ENCODE measurements around the gene HDAC8.

HDAC8 gene

DNA sequence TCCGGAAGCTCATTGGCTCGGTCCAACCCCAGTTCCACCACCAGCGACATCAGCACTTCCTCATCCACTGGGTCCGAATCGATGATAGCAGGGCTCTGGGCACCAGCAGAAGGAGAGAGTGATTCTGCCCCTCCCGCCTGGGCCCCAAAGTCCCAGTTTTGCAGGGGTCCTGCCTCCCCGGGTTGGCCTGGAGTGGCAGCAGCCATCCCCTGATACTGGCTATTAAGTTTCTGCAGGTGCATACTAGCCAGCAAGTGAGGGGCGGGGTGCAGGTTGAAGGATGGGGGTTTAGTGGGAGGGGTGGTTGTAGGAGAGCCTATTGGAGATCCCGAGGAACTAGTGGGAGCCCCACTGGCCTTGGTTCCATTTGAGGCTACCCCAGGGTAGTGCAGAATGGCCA is 270.9 kb downstream of the HDAC8 start:
- no peak overlapping the region for H3K4me3 ChIP-seq (ENCODE audit: low read depth, low read length)
- DNase-seq (ENCODE audit: low read depth, low spot score), result no peak
- CTCF ChIA-PET, result interaction anchor here (1.8 kb wide), 1 partner anchor 25 kb away, joined by 4 read pairs; the partner anchor contains the start of gene RPS4X
- POLR2A ChIA-PET, result no interaction called here
- TF ChIP-seq, protein P1, sequence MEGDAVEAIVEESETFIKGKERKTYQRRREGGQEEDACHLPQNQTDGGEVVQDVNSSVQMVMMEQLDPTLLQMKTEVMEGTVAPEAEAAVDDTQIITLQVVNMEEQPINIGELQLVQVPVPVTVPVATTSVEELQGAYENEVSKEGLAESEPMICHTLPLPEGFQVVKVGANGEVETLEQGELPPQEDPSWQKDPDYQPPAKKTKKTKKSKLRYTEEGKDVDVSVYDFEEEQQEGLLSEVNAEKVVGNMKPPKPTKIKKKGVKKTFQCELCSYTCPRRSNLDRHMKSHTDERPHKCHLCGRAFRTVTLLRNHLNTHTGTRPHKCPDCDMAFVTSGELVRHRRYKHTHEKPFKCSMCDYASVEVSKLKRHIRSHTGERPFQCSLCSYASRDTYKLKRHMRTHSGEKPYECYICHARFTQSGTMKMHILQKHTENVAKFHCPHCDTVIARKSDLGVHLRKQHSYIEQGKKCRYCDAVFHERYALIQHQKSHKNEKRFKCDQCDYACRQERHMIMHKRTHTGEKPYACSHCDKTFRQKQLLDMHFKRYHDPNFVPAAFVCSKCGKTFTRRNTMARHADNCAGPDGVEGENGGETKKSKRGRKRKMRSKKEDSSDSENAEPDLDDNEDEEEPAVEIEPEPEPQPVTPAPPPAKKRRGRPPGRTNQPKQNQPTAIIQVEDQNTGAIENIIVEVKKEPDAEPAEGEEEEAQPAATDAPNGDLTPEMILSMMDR (IDR thresholded peaks at IDR 0.05; ENCODE audit: insufficient read depth, low read length, missing control alignments), result no peak

DNA sequence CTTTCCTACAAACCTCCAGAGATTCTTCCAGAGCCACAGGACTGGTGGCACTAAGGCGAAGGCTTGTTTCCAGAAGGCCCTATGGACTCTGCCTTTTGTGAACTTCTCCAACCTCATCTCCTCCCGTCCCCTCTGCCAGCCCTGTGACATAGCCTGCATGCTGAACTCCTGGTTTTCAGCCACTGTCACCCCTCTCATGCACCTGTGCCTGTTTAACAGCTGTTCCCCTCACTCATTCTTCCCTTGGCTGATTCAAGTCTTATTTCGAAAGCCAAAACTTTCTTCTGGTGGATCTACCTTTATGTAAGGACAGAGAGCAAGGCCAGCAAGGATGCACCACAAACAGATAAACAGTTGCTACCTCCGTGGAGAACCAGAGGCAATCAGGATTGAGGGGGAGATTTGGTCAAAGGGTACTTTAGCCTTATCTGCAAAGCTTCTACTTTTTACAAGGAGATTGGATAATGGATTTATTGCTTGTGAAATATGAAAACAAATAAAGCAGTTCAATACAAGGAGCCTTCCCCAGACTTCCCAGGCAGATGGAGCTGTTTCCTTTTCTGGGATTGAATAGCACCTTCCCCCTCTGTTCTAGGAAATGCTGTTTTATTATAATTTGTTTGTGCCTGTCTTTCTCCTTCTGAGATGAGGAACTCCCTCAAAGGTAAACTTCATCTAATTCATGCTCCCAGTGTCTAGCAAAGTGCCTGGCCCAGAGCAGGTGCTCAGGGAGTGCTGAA is 272.6 kb downstream of the HDAC8 start:
- no peak for DNase-seq (ENCODE audit: low read depth, low spot score)
- H3K4me3 ChIP-seq (ENCODE audit: low read depth, low read length), result no peak overlapping the region
- ChIA-PET CTCF (interaction anchor here (1.1 to 1.8 kb wide), 2 partner anchors 23 kb away, joined by 3 to 4 read pairs; partner anchors contain the start of gene RPS4X), POLR2A (no interaction called here)
- TF ChIP-seq, protein P1 (IDR thresholded peaks at IDR 0.05; ENCODE audit: insufficient read depth, low read length, missing control alignments), result no peak

DNA sequence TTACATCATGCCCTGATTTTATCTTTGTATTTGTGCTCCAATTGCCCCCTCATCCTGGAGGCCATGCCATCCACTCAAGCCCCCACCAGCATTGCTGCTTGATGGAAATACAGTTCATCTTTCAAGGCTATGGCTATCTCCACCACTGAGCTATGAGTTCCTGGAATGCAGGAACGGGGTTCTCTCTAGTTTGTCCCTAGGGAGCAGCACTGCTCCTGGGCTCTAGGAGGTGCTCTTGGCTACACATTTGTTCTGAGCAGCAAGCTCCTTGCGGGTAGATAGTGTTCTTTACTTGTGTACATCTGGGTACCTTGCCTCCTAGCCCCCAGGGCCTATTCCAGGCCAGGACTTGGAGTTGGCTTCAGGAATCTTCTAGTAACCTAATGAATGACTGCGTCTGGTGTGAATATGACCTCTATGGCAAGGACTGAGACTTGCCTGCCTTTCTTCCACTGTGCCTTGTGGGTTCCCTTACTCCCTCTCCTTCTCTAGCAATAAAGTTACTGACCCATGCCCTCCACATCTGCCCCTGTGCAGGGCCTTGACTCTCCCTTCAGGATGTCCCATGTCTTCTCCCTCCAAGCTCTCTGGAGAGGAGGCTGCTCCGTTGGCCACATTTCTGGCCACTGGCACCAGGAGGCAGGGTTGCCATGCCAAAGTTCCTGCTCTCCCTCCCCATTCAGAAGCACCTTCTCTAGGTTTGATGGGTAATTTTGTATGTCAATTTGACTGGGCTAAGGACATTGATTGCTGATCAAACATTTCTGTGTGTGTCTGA is 274.5 kb downstream of the HDAC8 start:
- no peak for DNase-seq (ENCODE audit: low read depth, low spot score)
- ChIA-PET CTCF (interaction anchor here (0.5 to 1.8 kb wide), 2 partner anchors 21 to 38 kb away, joined by 3 to 12 read pairs; partner anchors contain the start of gene RPS4X), POLR2A (no interaction called here)
- no peak overlapping the region for H3K4me3 ChIP-seq (ENCODE audit: low read depth, low read length)
- TF ChIP-seq, protein P1 (IDR thresholded peaks at IDR 0.05; ENCODE audit: insufficient read depth, low read length, missing control alignments), result no peak

DNA sequence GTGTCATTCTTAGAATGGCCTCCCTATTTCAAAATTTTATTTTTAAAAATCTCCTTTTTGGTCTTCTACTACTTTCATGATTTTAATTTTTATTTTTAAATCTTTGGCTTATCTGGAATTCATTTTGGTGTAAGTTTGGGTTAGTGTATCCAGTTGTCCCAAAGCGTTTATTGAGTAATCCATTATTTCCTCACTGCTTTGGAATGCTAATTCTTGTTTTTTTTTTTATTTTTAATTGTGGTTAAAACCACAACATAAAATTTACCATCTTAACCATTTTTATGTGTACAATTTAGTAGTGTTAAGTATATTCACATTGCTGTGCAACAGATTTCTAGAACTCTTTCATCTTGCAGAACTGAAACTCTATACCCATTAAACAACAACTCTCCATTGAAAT is 275.7 kb downstream of the HDAC8 start:
- ChIA-PET POLR2A (no interaction called here), CTCF (interaction anchor here (1.8 kb wide), 1 partner anchor 20 kb away, joined by 12 read pairs; the partner anchor contains the start of gene RPS4X)
- no peak overlapping the region for H3K4me3 ChIP-seq (ENCODE audit: low read depth, low read length)
- no peak for DNase-seq (ENCODE audit: low read depth, low spot score)
- TF ChIP-seq, protein P1 (IDR thresholded peaks at IDR 0.05; ENCODE audit: insufficient read depth, low read length, missing control alignments), result no peak

DNA sequence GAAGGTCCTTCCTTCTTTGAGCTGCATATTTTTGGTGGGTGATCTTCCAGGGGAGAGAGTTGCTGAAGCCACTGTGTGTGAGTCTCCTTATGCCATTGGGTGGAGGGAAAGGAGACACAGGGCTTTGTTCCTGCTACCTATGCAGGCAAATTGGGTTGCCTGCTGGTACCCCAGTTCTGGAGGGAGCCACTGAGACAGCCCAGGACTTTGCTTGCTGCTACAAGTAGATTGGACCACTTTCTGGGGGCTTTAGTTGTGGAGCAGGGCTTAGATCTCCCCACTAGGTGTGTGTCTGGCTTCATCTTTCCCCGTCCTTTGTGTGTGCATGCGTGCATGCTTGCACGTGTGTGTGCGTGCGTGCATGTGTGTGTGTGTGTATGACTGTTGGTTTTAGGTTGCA is 276.9 kb downstream of the HDAC8 start:
- ChIA-PET POLR2A (no interaction called here), CTCF (interaction anchor here (1.1 to 1.6 kb wide), 2 partner anchors 19 to 250 kb away, joined by 3 to 6 read pairs; partner anchors contain the start of gene RPS4X)
- DNase-seq (ENCODE audit: low read depth, low spot score), result no peak
- TF ChIP-seq, protein P1 (IDR thresholded peaks at IDR 0.05; ENCODE audit: insufficient read depth, low read length, missing control alignments), result no peak
- no peak overlapping the region for H3K4me3 ChIP-seq (ENCODE audit: low read depth, low read length)

DNA sequence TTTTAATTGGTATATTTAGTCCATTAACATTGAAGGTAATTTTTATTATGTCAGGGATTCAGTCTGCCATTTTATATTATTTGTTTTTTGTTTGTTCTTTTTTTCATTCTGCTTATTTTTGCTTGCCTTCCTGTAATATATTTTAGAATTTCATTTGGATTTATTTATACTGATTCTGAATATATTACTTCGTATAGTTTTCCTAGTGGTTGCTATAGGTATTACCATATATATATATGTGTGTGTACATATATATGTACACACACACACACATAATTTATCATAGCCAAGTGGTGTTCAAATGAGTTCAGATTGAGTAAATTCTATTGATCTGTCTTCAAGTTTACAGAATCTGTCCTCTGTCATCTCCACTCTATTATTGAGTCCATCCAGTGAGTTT is 278.1 kb downstream of the HDAC8 start:
- TF ChIP-seq, protein P1 (IDR thresholded peaks at IDR 0.05; ENCODE audit: insufficient read depth, low read length, missing control alignments), result no peak
- ChIA-PET POLR2A (no interaction called here), CTCF (interaction anchor here (1.1 to 1.6 kb wide), 2 partner anchors 17 to 251 kb away, joined by 3 to 6 read pairs; partner anchors contain the start of gene RPS4X)
- H3K4me3 ChIP-seq (ENCODE audit: low read depth, low read length), result no peak overlapping the region
- DNase-seq (ENCODE audit: low read depth, low spot score), result no peak

Measured in AG04449 (cell line).